IgD-negative memory B cell (primary cell): ENCODE results near the gene KLF4. TPM values are rescaled to one million over a fixed set of nuclear protein-coding genes. Genes with fewer than 3 reads are reported as not detected.
A peak's percentile ranks its signal among the peaks of the same experiment; 100 is the strongest.
"Not testable (repeated sequence)": the region's sequence is repeated elsewhere in the genome, so short reads cannot be mapped to it uniquely, and the experiment has no call there.

Experiments
- H3K27ac Mint-ChIP-seq, 3 donors: one replicate each; pipeline ENCODE4 v1.8.0; 2020 to 2022; ENCODE audit warnings: mild to moderate bottlenecking in 3 of 3, mixed read lengths in 3 of 3, moderate library complexity in 1 of 3
- H3K27me3 Mint-ChIP-seq: one replicate; pipeline ENCODE4 v1.8.0; 2021; ENCODE audit warnings: mixed read lengths
- H3K36me3 Mint-ChIP-seq: one replicate; pipeline ENCODE4 v1.8.0; 2020; ENCODE audit warnings: mild to moderate bottlenecking, mixed read lengths
- H3K4me1 Mint-ChIP-seq, 3 donors: one replicate each; pipeline ENCODE4 v1.8.0; 2020 to 2022; ENCODE audit warnings: mixed read lengths in 3 of 3, mild to moderate bottlenecking in 1 of 3
- H3K4me3 Mint-ChIP-seq, 4 donors: one replicate each; pipeline ENCODE4 v1.8.0; 2020 to 2022; ENCODE audit warnings: mild to moderate bottlenecking in 4 of 4, mixed read lengths in 4 of 4, moderate library complexity in 3 of 4
- H3K9me3 Mint-ChIP-seq, 3 donors: one replicate each; pipeline ENCODE4 v1.8.0; 2020 to 2021; ENCODE audit warnings: mixed read lengths in 3 of 3, mild to moderate bottlenecking in 1 of 3
- polyA plus RNA-seq: library from polyadenylated mRNA; unstranded; fragments of 300-500 nt; fragmentation: Illumina TruSeq; gene quantifications from one replicate; pipeline ENCODE4 v1.2.3, GENCODE V29; 2021

The KLF4 gene
- polyA plus RNA-seq, 1 donor from 2014 or later = 0.13 TPM

GRCh38 chr9:107492381-107492970, 2.9 kb upstream of the KLF4 start:
- Mint-ChIP-seq H3K4me1 (peaks cover 4 to 12% (median 4%) of the 10 kb centered on the region in 3 donors), H3K27me3 (peaks cover 39% of the 10 kb centered on the region), H3K9me3 (peaks cover 0 to 9% (median 0%) of the 10 kb centered on the region in 3 donors), H3K36me3 (no peaks in the 10 kb centered on the region), H3K4me3 (peak overlapping the region in 2 of 4 donors; percentile 10 to 44), H3K27ac (peak overlapping the region in 2 of 3 donors; percentile 82 to 87)

GRCh38 chr9:107491081-107492053, 1.8 kb upstream of the KLF4 start:
- Mint-ChIP-seq H3K27me3 (peaks cover 44% of the 10 kb centered on the region), H3K4me1 (peaks cover 4 to 10% (median 4%) of the 10 kb centered on the region in 3 donors), H3K9me3 (peaks cover 0 to 9% (median 0%) of the 10 kb centered on the region in 3 donors), H3K36me3 (no peaks in the 10 kb centered on the region), H3K27ac (peak overlapping the region; percentile 78 to 88 (median 82)), H3K4me3 (peak overlapping the region in 3 of 4 donors; percentile 67 to 85 (median 78))

GRCh38 chr9:107490606-107490970, 1.0 kb upstream of the KLF4 start:
- Mint-ChIP-seq H3K4me3 (peak overlapping the region; percentile 42 to 85 (median 71)), H3K27ac (peak overlapping the region; percentile 78 to 88 (median 82)), H3K27me3 (peaks cover 44% of the 10 kb centered on the region)
- H3K4me1 Mint-ChIP-seq, H3K9me3 Mint-ChIP-seq, H3K36me3 Mint-ChIP-seq: not testable (repeated sequence)

- Mint-ChIP-seq H3K36me3 (no peaks in the 10 kb centered on the region), H3K4me3 (peak overlapping the region; percentile 76 to 88 (median 80)), H3K9me3 (peaks cover 0 to 9% (median 0%) of the 10 kb centered on the region in 3 donors), H3K27me3 (peaks cover 41% of the 10 kb centered on the region), H3K4me1 (peaks cover 4 to 10% (median 4%) of the 10 kb centered on the region in 3 donors), H3K27ac (peak overlapping the region; percentile 73 to 92 (median 82))
Observed at GRCh38 chr9:107489144-107489673, 360 bp downstream of the KLF4 start.

GRCh38 chr9:107488375-107489143, 1.0 kb downstream of the KLF4 start:
- H3K27me3 Mint-ChIP-seq = peaks cover 38% of the 10 kb centered on the region
- H3K4me1 Mint-ChIP-seq = peaks cover 4 to 10% (median 4%) of the 10 kb centered on the region in 3 donors
- H3K36me3 Mint-ChIP-seq = no peaks in the 10 kb centered on the region
- H3K4me3 Mint-ChIP-seq = peak overlapping the region; percentile 76 to 88 (median 80)
- H3K27ac Mint-ChIP-seq = peak overlapping the region; percentile 73 to 92 (median 82)
- H3K9me3 Mint-ChIP-seq = peaks cover 0 to 9% (median 0%) of the 10 kb centered on the region in 3 donors

GRCh38 chr9:107487521-107488374, 1.8 kb downstream of the KLF4 start:
- Mint-ChIP-seq H3K27me3 (peaks cover 40% of the 10 kb centered on the region), H3K4me1 (peaks cover 4 to 10% (median 4%) of the 10 kb centered on the region in 3 donors), H3K27ac (peak overlapping the region in 2 of 3 donors; percentile 56 to 88), H3K9me3 (peaks cover 0 to 9% (median 0%) of the 10 kb centered on the region in 3 donors), H3K4me3 (peak overlapping the region; percentile 25 to 65 (median 38)), H3K36me3 (no peaks in the 10 kb centered on the region)

GRCh38 chr9:107486674-107487520, 2.7 kb downstream of the KLF4 start:
- Mint-ChIP-seq H3K4me3 (peak overlapping the region in 3 of 4 donors; percentile 22 to 80 (median 38)), H3K36me3 (no peaks in the 10 kb centered on the region), H3K27ac (peak overlapping the region; percentile 19 to 56 (median 47)), H3K9me3 (peaks cover 0 to 4% (median 0%) of the 10 kb centered on the region in 3 donors), H3K27me3 (peaks cover 35% of the 10 kb centered on the region), H3K4me1 (peaks cover under 1 to 10% (median 4%) of the 10 kb centered on the region in 3 donors)

GRCh38 chr9:107485458-107486043, 4.0 kb downstream of the KLF4 start:
- peaks cover 22% of the 10 kb centered on the region for H3K27me3 Mint-ChIP-seq
- H3K9me3 Mint-ChIP-seq = no peaks in the 10 kb centered on the region
- H3K36me3 Mint-ChIP-seq = no peaks in the 10 kb centered on the region
- peak overlapping the region in 1 of 4 donors; percentile 23 for H3K4me3 Mint-ChIP-seq
- H3K4me1 Mint-ChIP-seq = peaks cover 0 to 3% (median 2%) of the 10 kb centered on the region in 3 donors
- peak overlapping the region in 1 of 3 donors; percentile 53 for H3K27ac Mint-ChIP-seq

- no peaks in the 10 kb centered on the region for H3K9me3 Mint-ChIP-seq
- H3K36me3 Mint-ChIP-seq = no peaks in the 10 kb centered on the region
- no peaks in the 10 kb centered on the region for H3K4me1 Mint-ChIP-seq
- no peak overlapping the region for H3K27ac Mint-ChIP-seq
- H3K4me3 Mint-ChIP-seq = no peak overlapping the region
- peaks cover 18% of the 10 kb centered on the region for H3K27me3 Mint-ChIP-seq
Observed at GRCh38 chr9:107484117-107484723, 5.3 kb downstream of the KLF4 start.

GRCh38 chr9:107483666-107484065, 5.9 kb downstream of the KLF4 start:
- Mint-ChIP-seq H3K4me1 (no peaks in the 10 kb centered on the region), H3K27me3 (peaks cover 15% of the 10 kb centered on the region), H3K9me3 (no peaks in the 10 kb centered on the region), H3K4me3 (no peak overlapping the region), H3K27ac (no peak overlapping the region), H3K36me3 (no peaks in the 10 kb centered on the region)

- H3K9me3 Mint-ChIP-seq = no peaks in the 10 kb centered on the region
- H3K4me3 Mint-ChIP-seq = no peak overlapping the region
Observed at GRCh38 chr9:107481035-107481434, 8.5 kb downstream of the KLF4 start.

GRCh38 chr9:107480386-107480789, 9.2 kb downstream of the KLF4 start:
- Mint-ChIP-seq H3K27ac (no peak overlapping the region), H3K9me3 (no peaks in the 10 kb centered on the region), H3K36me3 (no peaks in the 10 kb centered on the region), H3K27me3 (peaks cover 10% of the 10 kb centered on the region), H3K4me1 (no peaks in the 10 kb centered on the region), H3K4me3 (peak overlapping the region in 1 of 4 donors; percentile 60)

More at GRCh38 chr9:107481035-107481434, 8.5 kb downstream of the KLF4 start:
- H3K4me1 Mint-ChIP-seq = no peaks in the 10 kb centered on the region
- no peaks in the 10 kb centered on the region for H3K36me3 Mint-ChIP-seq
- peaks cover 10% of the 10 kb centered on the region for H3K27me3 Mint-ChIP-seq
- no peak overlapping the region for H3K27ac Mint-ChIP-seq
